DND-41 (cell line): Measurements from ENCODE around the gene TMEM89.

Experiments
- ATAC-seq: fragments of 200-7000 bp; cut with Tn5 transposase; 3 replicates; pipeline ENCODE4 v1.9.1; 2021; ENCODE audit warnings: low read depth; ENCODE audit not compliant: insufficient read depth
- DNase-seq: peaks from one replicate; pipeline ENCODE4 v3.0.0-alpha.2; 2020
- H2AFZ ChIP-seq: 2 replicates; pipeline ENCODE4 v1.6.0; 2012; ENCODE audit warnings: low read depth, low read length
- H3K27ac ChIP-seq: 2 replicates; pipeline ENCODE4 v1.5.1; 2012; ENCODE audit warnings: low read length, inconsistent platforms
- H3K27me3 ChIP-seq: fragments of 200-600 bp; sonication (generic); 2 replicates; pipeline ENCODE4 v1.6.0; 2012; ENCODE audit warnings: low read length, mild to moderate bottlenecking, inconsistent platforms; ENCODE audit not compliant: insufficient read depth, poor library complexity
- H3K36me3 ChIP-seq: 2 replicates; pipeline ENCODE4 v1.5.1; 2012; ENCODE audit warnings: low read length, inconsistent platforms; ENCODE audit not compliant: insufficient read depth
- H3K4me1 ChIP-seq: 2 replicates; pipeline ENCODE4 v1.5.1; 2012; ENCODE audit warnings: mild to moderate bottlenecking, low read length; ENCODE audit not compliant: insufficient read depth
- H3K4me2 ChIP-seq: 2 replicates; pipeline ENCODE4 v1.6.0; 2012; ENCODE audit warnings: mild to moderate bottlenecking, moderate library complexity, low read length, inconsistent platforms; ENCODE audit not compliant: insufficient read depth
- H3K4me3 ChIP-seq, 2 experiments: fragments of 200-600 bp in 1 of 2; shearing (Covaris generic) in 1 of 2; 2 replicates each; pipeline ENCODE4 v1.5.1; 2012 to 2016; ENCODE audit warnings: inconsistent platforms in 2 of 2, low read length in 2 of 2, mild to moderate bottlenecking in 2 of 2, low read depth in 1 of 2, moderate library complexity in 1 of 2
- H3K79me2 ChIP-seq: 2 replicates; pipeline ENCODE4 v1.6.0; 2012; ENCODE audit warnings: low read length, inconsistent platforms; ENCODE audit not compliant: insufficient read depth
- H3K9ac ChIP-seq: 2 replicates; pipeline ENCODE4 v1.6.0; 2012; ENCODE audit warnings: low read depth, mild to moderate bottlenecking, inconsistent platforms, low read length, moderate library complexity
- H3K9me3 ChIP-seq: 2 replicates; pipeline ENCODE4 v1.5.1; 2012; ENCODE audit warnings: low read length, moderate library complexity, mild to moderate bottlenecking, inconsistent platforms; ENCODE audit not compliant: insufficient read depth, severe bottlenecking
- H4K20me1 ChIP-seq: 2 replicates; pipeline ENCODE4 v1.6.0; 2012; ENCODE audit warnings: low read length; ENCODE audit not compliant: insufficient read depth
- EZH2 ChIP-seq: IDR thresholded peaks from 3 replicates; pipeline ENCODE4 v1.6.1; 2012; ENCODE audit warnings: borderline replicate concordance, low read depth, mild to moderate bottlenecking, moderate library complexity, low read length, inconsistent platforms; ENCODE audit not compliant: severe bottlenecking
- TF ChIP-seq, protein P1 (sequence below): IDR thresholded peaks from 2 replicates; pipeline ENCODE4 v1.5.1; 2012; ENCODE audit warnings: borderline replicate concordance, low read length, moderate library complexity, mild to moderate bottlenecking; ENCODE audit not compliant: poor library complexity, severe bottlenecking; ENCODE audit errors: extremely low read depth

The TMEM89 gene

DNA sequence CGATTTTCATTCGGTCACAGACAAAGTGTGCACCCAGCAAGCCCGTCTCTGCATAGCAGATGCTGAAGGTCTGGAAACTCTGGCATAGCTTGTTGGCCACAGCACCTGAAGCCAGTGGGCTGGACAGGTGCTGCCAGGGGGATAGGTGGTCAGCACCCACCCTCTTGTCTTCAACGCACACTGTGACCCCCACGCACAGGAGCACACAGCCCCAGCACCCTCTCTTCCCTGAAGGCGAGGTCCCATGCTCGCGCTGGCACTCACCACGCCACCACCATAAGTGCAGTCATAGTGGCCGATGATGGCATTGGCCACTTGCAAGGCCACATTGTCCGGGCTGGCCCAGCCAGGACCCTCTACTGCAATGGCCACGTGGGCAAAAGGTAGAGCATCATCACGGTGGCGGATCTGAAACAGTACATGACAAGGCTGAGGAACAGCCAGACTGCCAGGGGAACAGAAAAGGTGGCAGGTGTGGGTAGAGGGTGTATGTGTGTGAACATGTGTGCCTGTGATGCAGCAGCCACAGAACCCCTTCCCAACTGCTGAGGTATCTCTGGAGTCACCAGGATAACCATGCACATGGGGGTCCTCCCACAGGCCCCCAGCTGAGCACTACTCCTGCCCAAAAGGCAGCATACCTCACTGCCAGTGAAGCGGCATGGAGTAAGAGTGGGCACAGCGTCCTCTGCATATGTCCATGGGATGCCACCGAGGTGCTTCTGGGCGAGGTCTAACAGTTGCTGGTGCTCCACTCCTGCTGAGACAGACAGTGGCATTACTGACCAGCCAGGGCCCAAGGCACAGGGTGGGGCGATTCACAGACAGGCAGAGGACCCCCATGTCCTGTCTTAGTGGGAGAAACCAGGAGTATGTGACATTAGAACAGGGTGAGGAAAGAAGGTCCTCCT is 20.6 kb downstream of the TMEM89 start:
- Histone ChIP-seq H3K36me3 (peaks cover 82% of the 10 kb centered on the region), H3K4me1 (no peaks in the 10 kb centered on the region)
- TF ChIP-seq EZH2, result no peak
- TF ChIP-seq, protein P1, sequence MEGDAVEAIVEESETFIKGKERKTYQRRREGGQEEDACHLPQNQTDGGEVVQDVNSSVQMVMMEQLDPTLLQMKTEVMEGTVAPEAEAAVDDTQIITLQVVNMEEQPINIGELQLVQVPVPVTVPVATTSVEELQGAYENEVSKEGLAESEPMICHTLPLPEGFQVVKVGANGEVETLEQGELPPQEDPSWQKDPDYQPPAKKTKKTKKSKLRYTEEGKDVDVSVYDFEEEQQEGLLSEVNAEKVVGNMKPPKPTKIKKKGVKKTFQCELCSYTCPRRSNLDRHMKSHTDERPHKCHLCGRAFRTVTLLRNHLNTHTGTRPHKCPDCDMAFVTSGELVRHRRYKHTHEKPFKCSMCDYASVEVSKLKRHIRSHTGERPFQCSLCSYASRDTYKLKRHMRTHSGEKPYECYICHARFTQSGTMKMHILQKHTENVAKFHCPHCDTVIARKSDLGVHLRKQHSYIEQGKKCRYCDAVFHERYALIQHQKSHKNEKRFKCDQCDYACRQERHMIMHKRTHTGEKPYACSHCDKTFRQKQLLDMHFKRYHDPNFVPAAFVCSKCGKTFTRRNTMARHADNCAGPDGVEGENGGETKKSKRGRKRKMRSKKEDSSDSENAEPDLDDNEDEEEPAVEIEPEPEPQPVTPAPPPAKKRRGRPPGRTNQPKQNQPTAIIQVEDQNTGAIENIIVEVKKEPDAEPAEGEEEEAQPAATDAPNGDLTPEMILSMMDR, result no peak

DNA sequence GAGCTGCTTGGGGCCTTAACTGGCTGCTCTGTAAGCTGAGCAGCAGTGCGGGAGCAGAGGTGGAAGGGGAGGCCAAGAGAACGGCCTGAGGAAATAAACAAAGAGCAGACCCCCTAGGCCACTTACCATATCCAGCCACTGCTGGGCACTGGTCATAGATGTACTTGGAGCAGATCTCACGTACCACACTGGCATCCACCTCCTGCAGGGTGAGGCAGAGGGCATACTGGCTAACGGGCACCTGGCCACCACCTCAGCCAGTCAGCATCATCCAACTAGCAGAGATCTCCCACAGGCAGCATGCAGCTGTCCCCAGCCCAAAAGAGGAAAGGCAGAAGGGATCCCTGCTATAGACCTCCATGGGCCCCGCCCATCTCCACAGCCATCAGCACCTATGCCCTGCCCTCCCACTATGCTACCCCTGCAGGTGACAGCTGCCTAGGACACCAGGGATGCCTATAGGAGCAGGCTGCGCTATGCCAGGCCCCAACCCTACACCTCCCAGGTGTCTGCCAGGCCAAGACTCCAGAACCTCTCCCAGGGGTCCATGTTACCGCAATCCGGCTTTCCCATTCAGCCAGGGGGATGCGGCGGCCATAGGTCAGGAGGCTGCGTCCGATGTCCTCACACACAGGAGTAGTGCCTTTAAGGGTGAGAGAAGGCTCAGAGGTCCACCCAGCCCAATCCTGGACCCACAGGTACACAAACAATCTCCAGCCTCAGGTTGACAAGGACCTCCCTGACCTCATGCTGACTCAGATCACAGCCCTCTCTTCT is 21.9 kb downstream of the TMEM89 start:
- no peak overlapping the region for H3K9ac ChIP-seq

More for the DNA sequence above, 20.6 kb downstream of the TMEM89 start:
- H3K27me3 ChIP-seq, result no peaks in the 10 kb centered on the region
- peaks cover 26% of the 10 kb centered on the region for H4K20me1 ChIP-seq
- H3K79me2 ChIP-seq, result no peaks in the 10 kb centered on the region
- no peak overlapping the region for H3K27ac ChIP-seq
- H3K9me3 ChIP-seq, result no peaks in the 10 kb centered on the region
- no peak overlapping the region for H3K4me3 ChIP-seq
- no peak overlapping the region for H2AFZ ChIP-seq
- no peak overlapping the region for H3K4me2 ChIP-seq
- DNase-seq (no peak), ATAC-seq (no peak)
- no peak overlapping the region for H3K9ac ChIP-seq

DNA sequence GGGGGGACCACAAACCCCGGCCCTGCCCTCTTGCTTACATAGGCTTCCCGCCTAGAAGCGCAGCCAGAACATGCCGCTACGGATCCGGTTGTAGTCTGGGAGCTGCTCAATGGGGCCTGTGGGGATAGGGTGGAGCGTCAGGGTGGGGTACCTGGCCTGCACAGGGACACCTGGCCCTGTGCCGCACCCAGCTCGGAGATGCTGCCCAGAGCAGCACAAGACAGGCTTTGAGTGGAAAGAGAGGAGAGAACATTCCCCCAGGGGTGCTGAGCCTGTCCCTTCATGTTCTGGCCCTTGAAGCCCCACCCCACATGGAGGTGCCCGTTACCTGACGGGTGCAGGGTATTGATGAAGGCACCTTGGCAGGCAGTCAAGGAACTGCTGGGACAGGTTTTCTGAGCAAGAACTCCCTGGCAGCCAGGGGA is 22.5 kb downstream of the TMEM89 start:
- Histone ChIP-seq H3K4me1 (no peaks in the 10 kb centered on the region), H3K9me3 (no peaks in the 10 kb centered on the region), H3K27me3 (no peaks in the 10 kb centered on the region), H3K36me3 (peaks cover 63% of the 10 kb centered on the region), H3K9ac (no peak overlapping the region), H3K4me2 (no peak overlapping the region), H3K4me3 (no peak overlapping the region), H3K27ac (no peak overlapping the region), H3K79me2 (no peaks in the 10 kb centered on the region), H4K20me1 (peaks cover 22% of the 10 kb centered on the region), H2AFZ (no peak overlapping the region)
- no peak for ATAC-seq
- TF ChIP-seq, protein P1, result no peak
- TF ChIP-seq EZH2, result no peak
- no peak for DNase-seq

More for the DNA sequence above, 21.9 kb downstream of the TMEM89 start:
- no peak overlapping the region for H3K27ac ChIP-seq
- DNase-seq (no peak), ATAC-seq (no peak)
- H4K20me1 ChIP-seq, result peaks cover 26% of the 10 kb centered on the region
- peaks cover 69% of the 10 kb centered on the region for H3K36me3 ChIP-seq
- H3K4me1 ChIP-seq, result no peaks in the 10 kb centered on the region
- TF ChIP-seq EZH2, result no peak
- TF ChIP-seq, protein P1, result no peak
- H3K4me3 ChIP-seq, result no peak overlapping the region
- no peak overlapping the region for H3K4me2 ChIP-seq
- no peaks in the 10 kb centered on the region for H3K79me2 ChIP-seq
- no peaks in the 10 kb centered on the region for H3K9me3 ChIP-seq
- H3K27me3 ChIP-seq, result no peaks in the 10 kb centered on the region
- H2AFZ ChIP-seq, result no peak overlapping the region
